Measurements from ENCODE around the gene CTSE. TPM values are rescaled to one million over a fixed set of nuclear protein-coding genes. Genes with fewer than 3 reads are reported as not detected.

The CTSE gene
- total and polyA plus RNA-seq, 9 of the 15 experiments (the other 6 are each of a cell fraction or from before 2014, with no cell fraction given) = 0.04 to 0.18 (median 0.09) TPM; not detected in 4

DNA sequence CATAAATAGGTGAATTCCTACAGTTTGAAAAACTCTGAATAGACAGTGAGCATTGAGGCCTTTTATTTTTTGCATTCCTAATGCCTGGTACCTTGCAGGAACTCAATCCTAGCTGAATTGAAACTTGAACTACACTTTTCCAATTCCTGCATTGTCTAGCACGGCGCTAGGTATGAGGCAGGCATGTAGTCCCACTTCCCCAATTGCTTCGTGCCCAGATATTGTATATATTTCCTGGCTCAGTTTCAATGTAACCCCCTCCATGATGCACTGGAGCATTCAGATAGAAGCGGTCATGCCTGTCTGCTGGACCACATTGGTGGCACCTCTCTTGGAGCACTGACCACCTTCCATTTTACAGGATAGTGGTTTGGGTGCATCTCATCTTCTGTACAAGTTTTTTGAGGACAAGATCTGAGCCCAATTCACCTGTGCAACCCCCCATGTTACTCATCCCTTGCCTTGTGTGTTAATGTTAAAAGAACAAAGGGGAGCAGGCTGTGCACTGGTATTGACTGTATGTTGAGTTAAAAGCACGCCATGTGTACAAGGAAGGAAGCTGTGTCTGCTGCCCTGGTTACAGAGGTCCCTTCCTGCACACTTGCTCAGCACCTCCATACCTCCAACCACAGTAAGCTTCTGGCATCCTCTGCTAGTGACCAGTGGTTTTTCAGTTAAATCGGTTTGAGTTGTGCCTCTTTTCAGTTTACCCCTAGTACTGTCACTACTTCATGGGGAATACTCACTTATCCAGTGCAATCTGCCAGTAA lies 10.5 kb downstream of the CTSE start:
- WGBS (ENCODE audit: insufficient coverage, low coverage, missing lambda C conversion rate) = 21% methylated on average over 6 of the region's 6 CpGs
- no TSS peak for BruUV-seq (replicated peaks)

More for the DNA sequence above, 10.5 kb downstream of the CTSE start:
- no peak overlapping the region for H2AFZ ChIP-seq (ENCODE audit: low read depth, low read length)
- no peaks in the 10 kb centered on the region for H3K79me2 ChIP-seq (ENCODE audit: control insufficient read depth, insufficient read depth, low read length)
- no peak overlapping the region for H3K9ac ChIP-seq (ENCODE audit: insufficient read depth in 1 of 2, low read depth in 2 of 2, low read length in 2 of 2)
- no peak overlapping the region for H3K4me2 ChIP-seq (ENCODE audit: insufficient read depth, low read length)
- H3K36me3 ChIP-seq (ENCODE audit: control insufficient read depth, insufficient read depth, low read length) = no peaks in the 10 kb centered on the region
- no peaks in the 10 kb centered on the region for H3K9me3 ChIP-seq (replicated peaks; ENCODE audit: control insufficient read depth, insufficient read depth, low read depth, low read length)
- TF ChIP-seq ETV6 (IDR thresholded peaks at IDR 0.05; ENCODE audit: borderline replicate concordance in 1 of 2, low read depth in 2 of 2, low read length in 1 of 2) (no peak), ETV6 (CRISPR knock-in tag; IDR thresholded peaks at IDR 0.05; ENCODE audit: borderline replicate concordance) (no peak), POLR2G (IDR thresholded peaks at IDR 0.05; ENCODE audit: low read depth, low read length) (no peak), FOXJ2 (tag; IDR thresholded peaks at IDR 0.05) (no peak), POLR2H (tag; IDR thresholded peaks at IDR 0.05; ENCODE audit: low read depth) (no peak), SNIP1 (IDR thresholded peaks at IDR 0.05; ENCODE audit: low read depth) (no peak), GABPA (tag; conservative IDR thresholded peaks at IDR 0.05; ENCODE audit: low read depth) (no peak), KDM2B (CRISPR knock-in tag; IDR thresholded peaks at IDR 0.05) (no peak)
- TF ChIP-seq, protein P1, sequence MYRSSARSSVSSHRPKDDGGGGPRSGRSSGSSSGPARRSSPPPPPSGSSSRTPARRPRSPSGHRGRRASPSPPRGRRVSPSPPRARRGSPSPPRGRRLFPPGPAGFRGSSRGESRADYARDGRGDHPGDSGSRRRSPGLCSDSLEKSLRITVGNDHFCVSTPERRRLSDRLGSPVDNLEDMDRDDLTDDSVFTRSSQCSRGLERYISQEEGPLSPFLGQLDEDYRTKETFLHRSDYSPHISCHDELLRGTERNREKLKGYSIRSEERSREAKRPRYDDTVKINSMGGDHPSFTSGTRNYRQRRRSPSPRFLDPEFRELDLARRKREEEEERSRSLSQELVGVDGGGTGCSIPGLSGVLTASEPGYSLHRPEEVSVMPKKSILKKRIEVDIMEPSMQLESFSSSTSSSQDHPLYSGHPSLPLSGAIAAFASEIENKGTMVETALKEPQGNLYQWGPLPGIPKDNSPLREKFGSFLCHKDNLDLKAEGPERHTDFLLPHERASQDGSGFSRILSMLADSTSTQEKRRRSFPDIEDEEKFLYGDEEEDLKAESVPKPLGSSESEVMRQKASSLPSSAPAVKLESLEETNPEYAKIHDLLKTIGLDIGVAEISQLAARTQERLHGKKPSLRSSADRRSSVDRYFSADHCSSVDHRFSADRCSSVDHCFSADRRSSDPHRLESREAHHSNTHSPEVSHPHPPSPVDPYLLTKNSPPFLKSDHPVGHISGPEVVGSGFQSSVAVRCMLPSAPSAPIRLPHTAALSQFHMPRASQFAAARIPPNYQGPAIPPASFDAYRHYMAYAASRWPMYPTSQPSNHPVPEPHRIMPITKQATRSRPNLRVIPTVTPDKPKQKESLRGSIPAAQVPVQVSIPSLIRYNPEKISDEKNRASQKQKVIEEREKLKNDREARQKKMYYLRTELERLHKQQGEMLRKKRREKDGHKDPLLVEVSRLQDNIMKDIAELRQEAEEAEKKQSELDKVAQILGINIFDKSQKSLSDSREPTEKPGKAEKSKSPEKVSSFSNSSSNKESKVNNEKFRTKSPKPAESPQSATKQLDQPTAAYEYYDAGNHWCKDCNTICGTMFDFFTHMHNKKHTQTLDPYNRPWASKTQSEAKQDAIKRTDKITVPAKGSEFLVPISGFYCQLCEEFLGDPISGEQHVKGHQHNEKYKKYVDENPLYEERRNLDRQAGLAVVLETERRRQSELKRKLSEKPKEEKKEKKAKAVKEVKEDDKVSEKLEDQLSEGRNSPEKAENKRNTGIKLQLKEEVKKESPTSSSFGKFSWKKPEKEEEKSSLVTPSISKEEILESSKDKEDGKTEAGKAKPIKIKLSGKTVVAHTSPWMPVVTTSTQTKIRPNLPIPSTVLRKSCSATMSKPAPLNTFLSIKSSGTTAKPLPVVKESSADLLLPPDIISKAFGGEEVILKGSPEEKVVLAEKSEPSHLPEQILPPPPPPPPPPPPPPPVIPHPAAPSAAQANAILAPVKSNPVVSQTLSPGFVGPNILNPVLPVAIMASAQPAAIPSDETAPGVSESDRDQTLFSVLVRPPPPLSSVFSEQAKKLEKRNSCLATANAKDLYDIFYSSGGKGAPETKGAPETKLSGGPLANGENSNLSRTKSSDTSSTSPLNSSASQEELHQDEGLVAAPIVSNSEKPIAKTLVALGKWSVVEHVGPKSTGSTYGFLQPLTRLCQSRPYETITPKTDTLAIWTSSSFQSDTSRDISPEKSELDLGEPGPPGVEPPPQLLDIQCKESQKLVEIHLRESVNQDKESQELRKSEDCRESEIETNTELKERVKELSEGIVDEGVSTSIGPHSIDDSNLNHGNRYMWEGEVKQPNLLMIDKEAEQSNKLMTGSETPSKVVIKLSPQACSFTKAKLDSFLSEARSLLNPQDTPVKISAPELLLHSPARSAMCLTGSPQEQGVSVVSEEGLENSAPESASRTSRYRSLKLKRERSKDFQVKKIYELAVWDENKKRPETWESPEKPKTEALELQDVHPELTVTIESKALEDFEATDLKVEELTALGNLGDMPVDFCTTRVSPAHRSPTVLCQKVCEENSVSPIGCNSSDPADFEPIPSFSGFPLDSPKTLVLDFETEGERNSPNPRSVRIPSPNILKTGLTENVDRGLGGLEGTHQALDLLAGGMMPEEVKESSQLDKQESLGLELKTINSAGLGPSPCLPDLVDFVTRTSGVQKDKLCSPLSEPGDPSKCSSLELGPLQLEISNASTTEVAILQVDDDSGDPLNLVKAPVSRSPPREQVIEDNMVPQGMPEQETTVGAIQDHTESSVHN (IDR thresholded peaks at IDR 0.05; ENCODE audit: borderline replicate concordance in 1 of 2, low read depth in 1 of 2) = no peak
- in situ Hi-C loops (cut with MboI) (no loop called here), intact Hi-C loops (cut with micrococcal nuclease) (no loop called here)
- H3K27me3 ChIP-seq (ENCODE audit: control insufficient read depth in 2 of 2, insufficient read depth in 2 of 2, low read length in 2 of 2) = peaks cover 3 to 17% of the 10 kb centered on the region in 2 experiments; a peak in 3 of 5 replicates
- FAIRE-seq = no peak
- no peak for DNase-seq (ENCODE audit: extremely low read depth in 1 of 4, low spot score in 3 of 4)
- peaks cover 9 to 16% of the 10 kb centered on the region in 2 experiments for H3K4me1 ChIP-seq (replicated peaks in 1 of 2; ENCODE audit: control insufficient read depth in 2 of 2, insufficient read depth in 2 of 2, low read length in 2 of 2)
- H4K20me1 ChIP-seq (replicated peaks; ENCODE audit: control insufficient read depth, insufficient read depth, low read length) = no peaks in the 10 kb centered on the region; the same call in 1 of the 2 replicates
- no peak overlapping the region for H3K4me3 ChIP-seq
- ChIA-PET CTCF (ENCODE audit: low intra/inter-chr PET ratio) (no interaction called here), POLR2A (interaction anchor here (0.7 kb wide), 1 partner anchor 25 kb away, joined by 4 read pairs; no protein-coding TSS in a partner anchor)
- H3K27ac ChIP-seq (ENCODE audit: extremely low read depth, low read depth, low read length) = no peak overlapping the region
- no peak for ATAC-seq
- H3K9me1 ChIP-seq (ENCODE audit: control insufficient read depth, insufficient read depth, low read length) = no peaks in the 10 kb centered on the region
